ENCODE data around the gene USF1. TPM values are rescaled to one million over a fixed set of nuclear protein-coding genes. Genes with fewer than 3 reads are reported as not detected.

Gene USF1
- total and polyA plus RNA-seq, 2 experiments from 2014 or later, result 11.9 to 85.1 TPM

DNA sequence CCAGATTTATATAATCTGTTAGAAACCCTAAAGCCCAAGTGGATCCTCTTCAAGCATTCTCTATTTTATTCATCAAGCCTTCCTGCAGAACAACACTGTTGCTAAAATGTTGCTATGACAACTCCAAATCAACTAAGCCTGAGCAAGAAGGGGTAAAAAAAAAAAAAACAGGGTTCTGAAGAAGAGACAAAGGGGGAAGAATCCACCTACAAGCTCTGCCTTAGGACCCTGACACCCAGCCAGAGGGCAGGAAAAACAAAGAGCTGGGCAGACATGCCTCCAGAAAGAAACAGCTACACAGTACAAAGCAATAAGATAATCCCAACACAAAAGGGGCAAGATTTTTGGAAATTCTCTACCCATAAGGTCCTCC, 1.3 kb downstream of the USF1 start:
- Histone ChIP-seq H3K36me3 (replicated peaks; ENCODE audit: insufficient read depth, low read depth) (no peaks in the 10 kb centered on the region), H3K9me2 (replicated peaks; ENCODE audit: insufficient read depth) (no peaks in the 10 kb centered on the region), H3K4me3 (peak overlapping the region; percentile 49), H3K27me3 (no peaks in the 10 kb centered on the region), H3K27ac (peak overlapping the region; percentile 95), H4K20me1 (ENCODE audit: insufficient read depth, poor library complexity, severe bottlenecking) (no peaks in the 10 kb centered on the region), H3K9me3 (ENCODE audit: low read depth) (peaks cover 7% of the 10 kb centered on the region), H3K4me1 (ENCODE audit: insufficient read depth) (peaks cover 10% of the 10 kb centered on the region), H3K4me2 (peak overlapping the region; percentile 88), H2AFZ (peak overlapping the region; percentile 10), H3K79me2 (peaks cover 25% of the 10 kb centered on the region)
- no peak for DNase-seq (ENCODE audit: low spot score)
- TF ChIP-seq, protein P1, sequence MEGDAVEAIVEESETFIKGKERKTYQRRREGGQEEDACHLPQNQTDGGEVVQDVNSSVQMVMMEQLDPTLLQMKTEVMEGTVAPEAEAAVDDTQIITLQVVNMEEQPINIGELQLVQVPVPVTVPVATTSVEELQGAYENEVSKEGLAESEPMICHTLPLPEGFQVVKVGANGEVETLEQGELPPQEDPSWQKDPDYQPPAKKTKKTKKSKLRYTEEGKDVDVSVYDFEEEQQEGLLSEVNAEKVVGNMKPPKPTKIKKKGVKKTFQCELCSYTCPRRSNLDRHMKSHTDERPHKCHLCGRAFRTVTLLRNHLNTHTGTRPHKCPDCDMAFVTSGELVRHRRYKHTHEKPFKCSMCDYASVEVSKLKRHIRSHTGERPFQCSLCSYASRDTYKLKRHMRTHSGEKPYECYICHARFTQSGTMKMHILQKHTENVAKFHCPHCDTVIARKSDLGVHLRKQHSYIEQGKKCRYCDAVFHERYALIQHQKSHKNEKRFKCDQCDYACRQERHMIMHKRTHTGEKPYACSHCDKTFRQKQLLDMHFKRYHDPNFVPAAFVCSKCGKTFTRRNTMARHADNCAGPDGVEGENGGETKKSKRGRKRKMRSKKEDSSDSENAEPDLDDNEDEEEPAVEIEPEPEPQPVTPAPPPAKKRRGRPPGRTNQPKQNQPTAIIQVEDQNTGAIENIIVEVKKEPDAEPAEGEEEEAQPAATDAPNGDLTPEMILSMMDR (IDR thresholded peaks at IDR 0.05; ENCODE audit: poor library complexity), result no peak
- no peak for TF ChIP-seq EZH2phosphoT487 (IDR thresholded peaks at IDR 0.05; ENCODE audit: low read depth, severe bottlenecking, unreplicated experiment)
- TF ChIP-seq EZH2 (IDR thresholded peaks at IDR 0.05; ENCODE audit: borderline replicate concordance), result no peak

DNA sequence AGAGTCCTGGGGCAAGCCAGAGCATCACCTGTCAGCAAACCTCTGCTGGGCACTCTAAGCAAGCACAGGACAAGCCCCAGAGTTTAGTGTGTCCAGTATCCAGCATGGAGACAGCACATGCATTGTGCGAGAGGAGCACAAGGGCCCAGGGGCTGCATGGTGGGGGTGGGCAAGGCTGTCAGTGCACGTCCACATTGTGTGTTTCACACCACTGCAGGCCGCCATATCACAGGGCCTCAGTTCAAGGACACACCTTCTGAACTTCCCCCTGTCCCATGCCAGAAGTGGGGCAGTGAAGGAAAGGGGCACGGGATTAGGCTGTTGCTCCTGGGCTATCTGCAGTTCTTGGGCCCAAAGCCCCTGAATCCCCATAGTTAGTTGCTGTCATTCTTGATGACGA, 6.2 kb downstream of the USF1 start:
- Histone ChIP-seq H2AFZ (no peak overlapping the region), H3K4me2 (peak overlapping the region; percentile 73), H3K4me3 (no peak overlapping the region), H3K27ac (no peak overlapping the region), H3K36me3 (replicated peaks; ENCODE audit: insufficient read depth, low read depth) (no peaks in the 10 kb centered on the region), H4K20me1 (ENCODE audit: insufficient read depth, poor library complexity, severe bottlenecking) (no peaks in the 10 kb centered on the region), H3K4me1 (ENCODE audit: insufficient read depth) (peaks cover 11% of the 10 kb centered on the region), H3K9me2 (replicated peaks; ENCODE audit: insufficient read depth) (no peaks in the 10 kb centered on the region), H3K27me3 (no peaks in the 10 kb centered on the region), H3K9me3 (ENCODE audit: low read depth) (no peaks in the 10 kb centered on the region), H3K79me2 (peaks cover 25% of the 10 kb centered on the region)
- WGBS (ENCODE audit: low lambda C conversion rate, missing lambda C conversion rate), result 89% methylated on average over 5 of the region's 5 CpGs
- TF ChIP-seq EZH2phosphoT487 (IDR thresholded peaks at IDR 0.05; ENCODE audit: low read depth, severe bottlenecking, unreplicated experiment) (no peak), EZH2 (IDR thresholded peaks at IDR 0.05; ENCODE audit: borderline replicate concordance) (no peak)
- TF ChIP-seq, protein P1 (IDR thresholded peaks at IDR 0.05; ENCODE audit: poor library complexity), result no peak
- no peak for DNase-seq (ENCODE audit: low spot score)

DNA sequence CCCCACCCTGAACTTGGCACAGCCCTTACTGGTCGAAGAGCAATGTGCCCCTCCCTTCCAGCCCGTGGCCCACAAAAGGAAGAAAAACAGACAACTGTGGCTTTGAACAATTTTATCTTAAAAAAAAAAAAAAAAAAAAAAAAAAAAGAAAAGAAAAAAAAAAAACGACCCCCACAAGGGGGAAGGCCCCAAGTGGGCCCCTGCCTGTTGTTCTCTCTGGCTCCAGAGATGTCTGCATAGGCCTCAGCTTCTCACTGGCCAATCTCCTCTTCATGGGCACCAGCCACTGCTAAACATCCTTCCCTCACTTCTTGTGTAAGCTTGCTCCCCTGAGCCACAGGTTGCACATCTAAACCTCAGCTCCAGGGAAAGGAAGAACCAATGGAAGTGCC, 6.6 kb downstream of the USF1 start:
- H3K4me1 ChIP-seq (ENCODE audit: insufficient read depth), result peaks cover 8% of the 10 kb centered on the region
- 20% methylated on average over 3 of the region's 3 CpGs for WGBS (ENCODE audit: low lambda C conversion rate, missing lambda C conversion rate)
- H2AFZ ChIP-seq, result no peak overlapping the region
- peak overlapping the region; percentile 67 for H3K27ac ChIP-seq
- H3K4me3 ChIP-seq, result no peak overlapping the region
- H3K9me3 ChIP-seq (ENCODE audit: low read depth), result no peaks in the 10 kb centered on the region
- H3K36me3 ChIP-seq (replicated peaks; ENCODE audit: insufficient read depth, low read depth), result no peaks in the 10 kb centered on the region
- no peaks in the 10 kb centered on the region for H4K20me1 ChIP-seq (ENCODE audit: insufficient read depth, poor library complexity, severe bottlenecking)
- DNase-seq (ENCODE audit: low spot score), result no peak
- H3K9me2 ChIP-seq (replicated peaks; ENCODE audit: insufficient read depth), result no peaks in the 10 kb centered on the region
- peak overlapping the region; percentile 73 for H3K4me2 ChIP-seq
- TF ChIP-seq EZH2 (IDR thresholded peaks at IDR 0.05; ENCODE audit: borderline replicate concordance), result no peak
- TF ChIP-seq, protein P1 (IDR thresholded peaks at IDR 0.05; ENCODE audit: poor library complexity), result no peak
- TF ChIP-seq EZH2phosphoT487 (IDR thresholded peaks at IDR 0.05; ENCODE audit: low read depth, severe bottlenecking, unreplicated experiment), result no peak
- no peaks in the 10 kb centered on the region for H3K27me3 ChIP-seq
- H3K79me2 ChIP-seq, result peaks cover 21% of the 10 kb centered on the region

Measured in hepatocyte (in vitro differentiated cells).